ENCODE measurements around the gene CKAP2L. TPM values are rescaled to one million over a fixed set of nuclear protein-coding genes. Genes with fewer than 3 reads are reported as not detected.

The CKAP2L gene
- total RNA-seq, 1 donor from 2014 or later: 0.26 TPM

DNA sequence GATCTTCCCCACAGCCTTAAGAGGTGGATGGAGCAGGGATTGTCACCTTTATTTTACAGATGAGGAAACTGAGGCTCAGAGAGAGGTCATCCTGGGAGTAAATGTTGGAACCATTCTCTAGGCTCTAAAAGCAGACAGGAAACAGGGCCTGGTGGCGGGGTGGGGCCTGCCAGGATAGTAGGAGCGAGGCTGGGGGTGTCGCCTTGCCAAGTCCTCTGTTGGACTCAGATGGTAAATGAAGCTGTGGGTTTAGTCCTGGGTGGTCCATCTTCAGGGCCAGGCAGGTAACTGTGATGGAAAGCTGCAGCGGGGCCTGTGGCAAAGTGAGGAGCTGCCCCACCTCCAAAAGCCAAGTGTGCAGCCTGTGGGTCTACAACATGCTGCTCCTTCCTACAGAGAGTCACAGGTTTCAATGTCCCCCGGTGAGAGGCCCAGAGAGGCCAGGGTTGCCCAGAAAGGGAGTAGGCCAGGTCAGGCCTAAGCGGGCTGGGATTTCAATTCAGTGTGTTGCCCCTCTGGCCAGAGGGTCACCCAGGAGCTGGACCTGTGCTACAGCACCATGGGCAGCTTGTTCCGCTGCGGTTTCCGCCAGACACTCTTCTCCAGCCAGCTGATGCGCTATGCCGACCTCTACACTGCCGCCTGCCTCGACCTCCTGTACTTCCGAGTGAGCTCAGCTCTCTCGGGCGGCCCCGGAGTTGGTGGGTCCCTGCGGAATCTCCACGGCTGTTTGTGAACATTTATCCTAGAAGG lies 37.0 kb downstream of the CKAP2L start:
- Histone ChIP-seq H3K27me3 (ENCODE audit: control insufficient read depth, insufficient read depth, low read length) (no peaks in the 10 kb centered on the region), H3K4me3 (ENCODE audit: low read depth, low read length) (no peak overlapping the region), H3K36me3 (ENCODE audit: control insufficient read depth, insufficient read depth, low read length) (no peaks in the 10 kb centered on the region)
- DNase-seq (ENCODE audit: low read depth) (no peak), FAIRE-seq (no peak)
- TF ChIP-seq, protein P1, sequence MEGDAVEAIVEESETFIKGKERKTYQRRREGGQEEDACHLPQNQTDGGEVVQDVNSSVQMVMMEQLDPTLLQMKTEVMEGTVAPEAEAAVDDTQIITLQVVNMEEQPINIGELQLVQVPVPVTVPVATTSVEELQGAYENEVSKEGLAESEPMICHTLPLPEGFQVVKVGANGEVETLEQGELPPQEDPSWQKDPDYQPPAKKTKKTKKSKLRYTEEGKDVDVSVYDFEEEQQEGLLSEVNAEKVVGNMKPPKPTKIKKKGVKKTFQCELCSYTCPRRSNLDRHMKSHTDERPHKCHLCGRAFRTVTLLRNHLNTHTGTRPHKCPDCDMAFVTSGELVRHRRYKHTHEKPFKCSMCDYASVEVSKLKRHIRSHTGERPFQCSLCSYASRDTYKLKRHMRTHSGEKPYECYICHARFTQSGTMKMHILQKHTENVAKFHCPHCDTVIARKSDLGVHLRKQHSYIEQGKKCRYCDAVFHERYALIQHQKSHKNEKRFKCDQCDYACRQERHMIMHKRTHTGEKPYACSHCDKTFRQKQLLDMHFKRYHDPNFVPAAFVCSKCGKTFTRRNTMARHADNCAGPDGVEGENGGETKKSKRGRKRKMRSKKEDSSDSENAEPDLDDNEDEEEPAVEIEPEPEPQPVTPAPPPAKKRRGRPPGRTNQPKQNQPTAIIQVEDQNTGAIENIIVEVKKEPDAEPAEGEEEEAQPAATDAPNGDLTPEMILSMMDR (IDR thresholded peaks at IDR 0.05; ENCODE audit: insufficient read depth, low read length, severe bottlenecking): no peak

DNA sequence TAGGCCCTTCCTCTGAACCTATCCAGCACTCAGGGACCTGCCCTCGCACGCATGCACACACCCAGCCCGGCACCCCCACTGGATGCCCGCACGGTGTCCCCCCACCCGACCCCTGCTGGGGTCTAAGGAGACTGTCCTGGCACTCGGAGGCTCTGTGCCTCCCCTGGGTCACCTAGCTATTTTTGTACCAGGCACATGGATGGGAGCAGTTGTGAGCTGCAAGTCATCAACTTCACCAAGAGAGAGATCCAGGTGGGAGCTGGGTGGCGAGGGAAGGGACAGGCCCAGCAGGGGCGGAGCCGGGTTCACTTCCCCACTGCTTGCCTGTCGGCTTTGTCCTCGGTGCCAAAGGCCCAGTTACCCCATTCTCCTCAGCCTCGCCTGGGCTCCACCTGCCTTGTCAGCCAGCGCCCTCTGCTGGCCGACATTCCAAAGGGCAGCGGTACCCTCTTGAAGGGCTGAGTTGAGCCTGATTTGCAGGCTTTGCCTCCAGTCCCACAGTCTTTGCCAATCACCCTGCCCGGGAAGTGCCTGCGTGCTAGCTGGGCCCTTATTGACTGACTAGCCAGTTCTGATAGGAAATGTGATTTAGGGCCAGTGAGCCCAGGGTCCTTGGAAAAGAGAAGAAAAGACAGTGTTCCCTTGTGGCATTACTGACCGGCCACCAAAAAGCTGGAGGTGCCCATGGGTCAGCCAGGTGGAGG lies 37.8 kb downstream of the CKAP2L start:
- TF ChIP-seq, protein P1 (IDR thresholded peaks at IDR 0.05; ENCODE audit: insufficient read depth, low read length, severe bottlenecking): peak; percentile 99
- FAIRE-seq (no peak), DNase-seq (ENCODE audit: low read depth) (peak; percentile 87)

DNA sequence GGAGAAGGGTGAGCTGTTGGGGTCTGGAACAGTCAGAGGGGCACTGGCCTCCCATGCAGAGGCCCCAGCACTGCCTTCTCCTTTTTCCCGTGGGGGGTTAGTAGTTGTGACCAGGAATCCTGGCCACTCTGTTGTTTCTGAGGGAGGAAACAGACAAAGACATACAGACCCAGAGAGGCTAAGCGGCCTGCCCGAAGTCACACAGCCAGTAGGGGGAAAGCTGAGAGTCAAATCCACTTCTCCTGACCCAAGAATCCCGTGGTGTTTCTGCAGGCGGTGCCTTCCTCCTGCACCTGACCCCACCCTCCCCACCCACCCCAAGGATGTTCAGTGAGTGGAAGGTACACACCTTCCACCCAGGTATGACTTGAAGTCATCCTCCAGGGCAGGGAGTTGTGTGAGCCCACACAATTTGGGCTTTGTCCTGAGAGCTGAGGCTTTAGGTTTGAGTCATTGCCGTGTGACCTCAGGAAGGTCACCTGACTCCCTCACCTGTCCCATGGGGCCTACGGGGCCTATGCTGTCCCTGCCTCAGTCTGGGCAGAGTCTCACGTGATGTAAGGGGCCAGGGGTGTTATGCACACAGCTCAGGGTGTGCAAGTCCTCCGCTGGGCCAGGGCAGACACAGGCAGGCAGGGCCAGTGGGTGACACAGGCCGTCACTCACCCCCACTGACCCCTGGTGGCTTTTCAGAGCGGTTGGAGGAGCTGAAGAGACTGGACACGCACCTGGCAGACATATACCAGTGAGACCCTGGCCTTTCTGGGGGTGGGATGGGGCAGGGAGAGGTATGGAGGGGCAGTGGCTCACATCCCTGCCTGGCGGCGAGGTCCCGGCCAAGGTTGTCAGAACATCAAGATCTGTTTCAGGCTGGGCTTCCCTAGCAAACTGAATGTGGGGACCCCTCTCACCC lies 38.6 kb downstream of the CKAP2L start:
- no peak overlapping the region for H3K4me3 ChIP-seq (ENCODE audit: low read depth, low read length)
- TF ChIP-seq, protein P1 (IDR thresholded peaks at IDR 0.05; ENCODE audit: insufficient read depth, low read length, severe bottlenecking): no peak
- H3K27me3 ChIP-seq (ENCODE audit: control insufficient read depth, insufficient read depth, low read length): no peaks in the 10 kb centered on the region
- peak; percentile 36 for DNase-seq (ENCODE audit: low read depth)
- H3K36me3 ChIP-seq (ENCODE audit: control insufficient read depth, insufficient read depth, low read length): no peaks in the 10 kb centered on the region
- FAIRE-seq: no peak

More for the DNA sequence above, 37.8 kb downstream of the CKAP2L start:
- H3K4me3 ChIP-seq (ENCODE audit: low read depth, low read length): no peak overlapping the region
- no peaks in the 10 kb centered on the region for H3K27me3 ChIP-seq (ENCODE audit: control insufficient read depth, insufficient read depth, low read length)
- H3K36me3 ChIP-seq (ENCODE audit: control insufficient read depth, insufficient read depth, low read length): no peaks in the 10 kb centered on the region

DNA sequence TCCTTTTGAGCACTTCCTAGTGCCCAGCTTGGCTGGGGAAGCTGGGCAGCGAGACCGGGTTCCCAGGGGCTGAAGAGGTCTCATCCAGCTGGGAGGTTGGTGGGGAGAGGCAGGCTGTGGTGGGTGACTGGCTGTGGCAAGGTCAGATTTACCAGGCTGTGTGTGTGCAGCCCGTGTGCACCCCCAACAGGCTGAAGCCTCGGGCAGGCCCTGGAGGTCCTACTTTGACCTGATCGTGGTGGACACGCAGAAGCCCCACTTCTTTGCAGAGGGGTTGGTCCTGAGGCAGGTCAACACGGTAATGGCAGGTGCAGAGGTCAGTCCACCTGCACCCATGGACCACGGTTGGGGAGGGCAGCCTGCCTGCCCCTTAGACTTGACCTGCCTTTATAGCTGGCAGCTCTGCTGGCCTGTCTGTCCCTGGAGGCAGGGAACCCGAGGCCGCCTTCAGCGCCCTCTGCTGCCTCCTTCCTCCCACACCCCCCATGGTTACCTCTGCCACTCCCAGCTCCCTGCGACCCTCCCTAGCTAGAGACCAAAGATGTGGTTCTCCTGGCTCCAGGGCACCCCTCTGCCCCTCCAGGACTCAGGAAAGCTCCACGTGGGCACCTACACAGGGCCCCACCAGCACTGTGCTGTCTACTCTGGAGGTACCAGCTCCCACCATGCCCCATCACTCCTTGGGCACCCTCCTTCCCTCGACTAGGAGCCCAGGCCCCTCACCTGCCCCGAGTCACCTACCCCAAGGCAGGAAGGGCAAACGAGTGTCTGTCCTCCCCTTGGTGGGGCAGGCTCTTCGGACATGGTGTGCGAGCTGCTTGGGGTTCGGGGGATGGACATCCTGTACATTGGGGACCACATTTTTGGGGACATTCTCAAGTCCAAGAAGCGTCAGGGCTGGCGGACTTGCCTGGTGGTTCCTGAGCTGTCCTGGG lies 39.6 kb downstream of the CKAP2L start:
- TF ChIP-seq, protein P1 (IDR thresholded peaks at IDR 0.05; ENCODE audit: insufficient read depth, low read length, severe bottlenecking): peak; percentile 45
- H3K27me3 ChIP-seq (ENCODE audit: control insufficient read depth, insufficient read depth, low read length): no peaks in the 10 kb centered on the region
- H3K4me3 ChIP-seq (ENCODE audit: low read depth, low read length): no peak overlapping the region
- no peaks in the 10 kb centered on the region for H3K36me3 ChIP-seq (ENCODE audit: control insufficient read depth, insufficient read depth, low read length)
- no peak for DNase-seq (ENCODE audit: low read depth)
- no peak for FAIRE-seq

DNA sequence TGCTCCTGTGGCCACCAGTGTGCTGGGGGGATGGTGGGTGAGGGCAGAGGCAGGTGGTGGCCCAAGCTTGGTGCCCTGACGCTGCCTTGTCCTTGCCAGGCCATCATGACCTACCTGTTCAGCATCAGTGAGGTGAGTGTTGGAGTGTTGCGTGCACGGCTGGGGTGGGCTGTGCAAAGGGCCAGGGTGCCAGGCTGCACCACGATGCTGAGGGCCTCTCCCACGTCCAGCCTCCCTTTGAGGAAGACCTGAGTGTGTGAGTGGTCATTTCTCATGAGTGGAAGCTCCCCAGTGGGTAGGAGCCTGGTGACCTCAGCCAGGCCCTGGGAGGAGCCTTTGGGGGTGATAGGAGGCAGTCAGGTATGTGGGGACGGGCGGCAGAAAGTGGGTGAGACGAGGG lies 40.4 kb downstream of the CKAP2L start:
- Histone ChIP-seq H3K4me3 (ENCODE audit: low read depth, low read length) (no peak overlapping the region), H3K36me3 (ENCODE audit: control insufficient read depth, insufficient read depth, low read length) (no peaks in the 10 kb centered on the region), H3K27me3 (ENCODE audit: control insufficient read depth, insufficient read depth, low read length) (no peaks in the 10 kb centered on the region)
- TF ChIP-seq, protein P1 (IDR thresholded peaks at IDR 0.05; ENCODE audit: insufficient read depth, low read length, severe bottlenecking): no peak
- FAIRE-seq (no peak), DNase-seq (ENCODE audit: low read depth) (no peak)
